HG03039 (cell line): ENCODE measurements around the gene BEAN1.

Experiments
- ATAC-seq: cut with Tn5 transposase; IDR thresholded peaks from one replicate; pipeline ENCODE4 v1.9.1; 2021; ENCODE audit warnings: mild to moderate bottlenecking, moderate library complexity; ENCODE audit not compliant: unreplicated experiment

The BEAN1 gene, protein sequence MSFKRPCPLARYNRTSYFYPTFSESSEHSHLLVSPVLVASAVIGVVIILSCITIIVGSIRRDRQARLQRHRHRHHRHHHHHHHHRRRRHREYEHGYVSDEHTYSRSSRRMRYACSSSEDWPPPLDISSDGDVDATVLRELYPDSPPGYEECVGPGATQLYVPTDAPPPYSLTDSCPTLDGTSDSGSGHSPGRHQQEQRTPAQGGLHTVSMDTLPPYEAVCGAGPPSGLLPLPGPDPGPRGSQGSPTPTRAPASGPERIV

DNA sequence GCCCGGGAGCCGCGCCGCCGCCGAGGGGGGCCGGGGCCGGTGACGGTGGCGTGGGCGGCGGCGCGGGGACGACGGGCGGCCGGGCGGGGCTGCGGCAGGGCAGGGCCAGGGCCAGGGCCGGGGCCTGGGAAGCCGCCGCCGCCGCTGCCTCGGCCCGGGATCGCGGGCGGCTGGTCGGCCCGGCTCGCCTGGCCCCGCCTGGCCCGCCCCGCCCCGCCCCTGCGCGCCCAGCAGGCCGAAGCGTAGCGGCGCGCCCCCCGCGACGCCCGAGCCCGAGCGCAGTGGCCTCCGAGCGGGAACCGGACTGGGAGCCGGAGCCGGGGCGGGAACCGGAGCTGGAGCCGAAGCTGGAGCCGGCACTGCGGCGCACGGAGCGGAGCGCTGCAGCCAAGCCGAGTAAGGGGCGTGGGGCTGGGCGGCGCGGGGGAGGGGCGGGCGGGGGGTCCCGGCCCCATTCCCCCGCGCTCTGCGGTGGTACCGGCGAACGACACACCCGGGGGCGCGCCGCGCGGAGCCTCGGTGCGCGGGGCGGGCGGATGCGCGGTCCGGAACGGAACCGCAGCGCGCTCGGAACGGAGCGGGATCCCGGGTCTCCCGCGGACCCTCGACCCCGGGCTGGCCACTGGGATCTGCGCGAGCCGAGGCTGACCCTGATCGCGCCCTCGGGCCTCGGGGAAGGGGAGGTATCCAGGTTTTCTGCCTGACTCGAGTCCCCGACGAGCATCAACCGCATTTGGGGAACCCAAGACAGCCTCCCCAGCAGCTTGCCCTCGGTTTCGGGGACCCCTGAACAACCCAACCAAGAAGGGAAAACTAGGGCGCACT is at the start of gene BEAN1:
Gene BEAN1 (plus strand): TSS at position 260 of the 825 bp plus-strand sequence. CDS start 10,382 bp downstream, outside the sequence.
- ATAC-seq: no peak

DNA sequence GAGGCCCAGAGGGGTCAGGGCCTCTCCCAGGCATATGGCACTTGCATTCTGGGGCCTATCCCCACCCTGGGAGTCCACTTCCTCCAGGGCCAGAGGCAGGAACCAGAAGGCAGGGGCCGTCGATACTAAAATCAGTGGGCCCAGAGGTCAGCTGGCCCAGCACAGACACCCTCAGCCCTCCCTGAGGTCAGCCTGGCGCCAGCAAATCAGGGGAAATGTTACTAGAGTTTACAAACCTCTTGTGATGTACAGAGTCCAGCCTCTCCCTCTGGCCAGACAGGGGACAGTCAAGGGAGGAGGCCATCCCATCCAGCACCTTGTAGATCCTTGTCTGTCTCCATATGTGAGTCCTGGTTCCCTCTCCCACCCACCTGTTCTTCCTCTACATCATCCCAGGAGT is 49.8 kb upstream of the BEAN1 start:
- ATAC-seq: no peak

DNA sequence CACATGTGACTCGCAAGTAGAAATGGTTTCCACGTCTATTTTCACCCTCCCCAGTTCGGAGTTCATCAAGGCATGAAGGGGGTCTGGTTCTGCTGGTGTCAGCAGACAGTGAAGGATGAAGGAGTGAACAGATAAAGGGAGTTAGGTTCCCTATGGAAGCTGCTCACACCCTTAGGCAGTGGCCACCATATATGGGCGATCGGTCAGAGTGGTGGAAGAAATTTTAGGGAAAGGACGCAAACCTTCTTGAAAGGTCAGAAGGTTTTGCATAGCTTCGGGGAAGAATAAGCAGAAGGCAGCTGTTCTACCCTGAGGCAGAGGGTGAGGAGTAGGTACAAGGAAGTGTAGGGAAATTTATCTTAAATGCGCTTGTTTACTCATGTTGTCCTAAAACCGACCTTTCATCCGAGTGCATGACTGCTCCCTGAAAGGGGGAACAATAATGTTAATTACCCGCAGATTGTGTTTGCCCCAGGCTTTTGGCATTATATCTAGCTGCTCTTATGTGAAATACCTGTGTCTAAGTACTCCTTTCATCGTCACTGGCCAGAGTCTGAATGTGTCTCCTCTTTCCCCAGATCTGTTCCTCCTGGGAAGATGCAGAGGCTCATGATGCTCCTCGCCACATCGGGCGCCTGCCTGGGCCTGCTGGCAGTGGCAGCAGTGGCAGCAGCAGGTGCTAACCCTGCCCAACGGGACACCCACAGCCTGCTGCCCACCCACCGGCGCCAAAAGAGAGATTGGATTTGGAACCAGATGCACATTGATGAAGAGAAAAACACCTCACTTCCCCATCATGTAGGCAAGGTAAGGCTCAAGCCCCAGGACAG is 48.1 kb upstream of the BEAN1 start:
- no peak for ATAC-seq

DNA sequence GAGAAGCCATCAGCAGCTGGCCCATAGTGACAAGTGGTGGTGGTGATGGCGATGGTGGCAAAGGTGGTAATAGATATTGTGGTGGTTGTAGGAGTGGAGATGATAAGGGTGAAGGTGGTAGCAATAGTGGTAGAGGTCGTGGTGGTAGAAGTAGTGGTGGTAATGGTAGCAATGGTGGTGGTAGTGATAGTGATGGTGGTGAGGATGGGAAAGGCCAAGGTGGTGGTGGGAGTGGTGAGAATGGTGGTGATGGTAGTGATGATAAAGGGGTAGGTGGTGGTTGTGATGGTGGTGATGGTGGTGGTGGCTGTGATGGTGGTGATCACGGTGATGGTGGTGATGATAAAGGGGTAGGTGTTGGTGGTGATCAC is 47.5 kb upstream of the BEAN1 start:
- ATAC-seq: no peak

DNA sequence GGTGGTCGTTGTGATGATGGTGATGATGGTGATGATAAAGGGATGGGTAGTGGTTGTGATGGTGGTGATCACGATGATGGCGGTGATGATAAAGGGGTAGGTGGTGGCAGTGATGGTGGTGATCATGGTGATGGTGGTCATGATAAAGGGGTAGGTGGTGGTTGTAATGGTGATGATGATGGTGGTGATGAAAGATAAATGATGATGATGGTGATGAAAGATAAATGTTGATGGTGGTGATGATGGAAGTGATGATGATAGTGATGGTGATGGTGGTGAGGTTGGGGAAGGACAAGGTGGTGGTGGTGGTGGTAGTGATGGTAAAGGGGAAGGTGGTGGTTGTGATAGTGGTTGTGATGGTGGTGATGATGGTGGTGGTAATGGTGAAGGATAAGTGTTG is 46.7 kb upstream of the BEAN1 start:
- ATAC-seq: no peak

DNA sequence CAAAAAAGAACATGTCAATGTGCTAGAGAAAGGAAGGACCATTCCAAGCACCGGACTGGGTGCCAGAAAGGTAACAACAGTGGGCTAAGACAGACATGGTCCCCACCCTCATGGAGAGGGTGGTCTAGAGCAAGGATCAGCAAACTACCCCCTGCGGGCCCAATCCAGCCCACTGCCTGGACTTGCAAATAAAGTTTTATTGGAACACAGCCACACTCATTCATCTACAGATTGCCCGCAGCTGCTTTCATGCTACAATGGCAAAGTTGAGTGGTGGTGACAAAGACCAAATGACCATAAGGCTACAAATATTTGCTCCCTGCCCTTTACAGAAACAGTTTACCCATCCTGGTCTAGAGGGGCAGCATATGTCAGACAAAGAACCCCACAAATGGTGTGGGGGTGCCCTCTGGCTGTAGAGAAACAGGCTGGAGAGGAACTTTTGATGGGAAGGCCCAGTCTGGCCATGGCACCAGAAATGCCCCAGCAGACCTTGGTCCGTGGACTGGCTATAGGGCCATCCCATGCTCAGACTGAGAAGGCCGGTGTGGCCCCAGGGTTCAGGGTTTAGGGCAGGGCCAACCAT is 45.4 kb upstream of the BEAN1 start:
- no peak for ATAC-seq

DNA sequence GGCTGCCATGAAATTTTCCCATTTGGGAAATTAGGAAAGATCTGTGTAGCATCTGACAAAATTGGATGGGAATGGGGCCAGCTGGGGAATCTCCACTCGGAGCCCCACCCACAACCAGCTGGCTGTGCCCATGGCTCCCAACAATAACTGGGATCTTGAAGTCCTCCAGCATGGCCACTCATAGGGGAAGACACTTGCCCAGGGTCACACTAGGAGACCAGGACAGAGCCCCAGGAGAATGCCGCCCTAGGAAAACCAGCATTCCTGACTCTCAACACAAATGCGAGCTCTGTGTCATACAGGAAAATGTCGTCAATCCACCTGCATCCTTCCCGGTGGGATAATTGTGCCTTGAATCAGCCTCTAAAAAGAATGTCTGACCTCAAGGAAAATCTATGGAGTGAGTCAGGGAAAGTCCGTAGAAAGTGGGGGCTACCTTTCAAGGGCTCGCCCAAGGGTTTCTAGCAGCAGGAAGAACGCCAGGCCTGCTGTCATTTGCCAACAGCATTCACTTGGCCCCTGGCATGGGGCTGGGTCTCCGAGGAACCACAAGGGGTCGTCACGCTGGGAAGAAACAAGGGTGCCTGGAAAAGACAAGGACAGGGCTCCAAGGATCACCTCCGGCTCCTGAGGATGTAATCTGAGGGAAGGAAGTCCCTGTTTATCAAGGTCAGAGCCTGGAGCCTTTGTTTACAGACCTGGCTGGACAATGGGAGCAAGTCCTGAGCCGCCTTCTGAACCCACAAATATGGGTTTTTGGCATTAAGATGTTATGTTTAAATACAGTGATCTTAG is 44.7 kb upstream of the BEAN1 start:
- no peak for ATAC-seq

DNA sequence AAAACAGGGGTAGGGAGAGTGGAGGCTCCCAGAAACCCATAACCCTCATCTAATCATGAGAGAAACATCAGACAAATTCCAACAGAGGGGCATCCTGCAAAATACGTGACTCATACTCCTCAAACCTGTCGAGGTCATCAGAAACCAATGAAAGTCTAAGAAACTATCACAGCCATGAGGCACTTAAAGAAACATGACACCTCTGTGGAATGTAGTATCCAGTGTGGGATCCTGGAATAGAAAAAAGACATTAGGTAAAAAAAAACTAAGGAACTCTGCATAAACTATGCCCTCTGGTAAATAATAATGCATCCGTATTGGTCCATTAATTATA is 44.2 kb upstream of the BEAN1 start:
- no peak for ATAC-seq

DNA sequence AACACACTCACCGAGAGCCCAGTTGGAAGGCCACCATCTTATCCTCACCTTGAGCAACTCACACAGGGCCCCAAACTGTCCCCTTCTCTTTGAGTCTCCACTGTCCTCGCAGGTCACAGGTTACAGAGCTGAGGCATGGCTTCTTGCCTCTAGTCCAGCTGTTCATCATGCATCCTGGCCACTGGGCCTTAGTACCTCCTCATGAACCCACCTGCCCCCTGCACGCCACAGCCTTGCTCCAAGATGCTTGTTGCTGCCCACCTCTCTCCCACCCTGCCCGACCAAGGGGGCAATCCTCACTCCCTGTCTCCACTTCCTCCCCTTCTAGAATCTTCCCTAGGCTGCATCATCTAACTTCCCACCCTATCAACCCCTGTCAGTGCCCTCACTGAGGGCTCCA is 43.5 kb upstream of the BEAN1 start:
- no peak for ATAC-seq

DNA sequence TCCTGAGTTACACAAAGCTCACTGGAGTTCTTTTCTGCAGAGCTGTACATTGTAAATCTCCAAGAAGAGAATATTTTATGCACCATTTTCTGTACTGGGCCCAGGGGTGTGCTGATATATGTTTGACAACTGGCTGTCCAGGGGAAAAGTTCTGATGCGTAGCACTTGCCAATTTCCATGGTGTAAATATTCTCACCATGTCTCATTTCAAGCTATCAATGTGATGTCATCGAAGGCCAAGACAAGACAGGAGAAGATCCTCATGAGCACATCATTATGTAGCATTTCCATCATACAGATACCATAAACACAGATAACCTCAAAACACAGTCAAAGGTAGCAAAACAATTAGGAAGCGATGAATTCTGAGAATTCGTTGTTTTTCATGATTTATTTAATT is 41.7 kb upstream of the BEAN1 start:
- ATAC-seq: no peak

DNA sequence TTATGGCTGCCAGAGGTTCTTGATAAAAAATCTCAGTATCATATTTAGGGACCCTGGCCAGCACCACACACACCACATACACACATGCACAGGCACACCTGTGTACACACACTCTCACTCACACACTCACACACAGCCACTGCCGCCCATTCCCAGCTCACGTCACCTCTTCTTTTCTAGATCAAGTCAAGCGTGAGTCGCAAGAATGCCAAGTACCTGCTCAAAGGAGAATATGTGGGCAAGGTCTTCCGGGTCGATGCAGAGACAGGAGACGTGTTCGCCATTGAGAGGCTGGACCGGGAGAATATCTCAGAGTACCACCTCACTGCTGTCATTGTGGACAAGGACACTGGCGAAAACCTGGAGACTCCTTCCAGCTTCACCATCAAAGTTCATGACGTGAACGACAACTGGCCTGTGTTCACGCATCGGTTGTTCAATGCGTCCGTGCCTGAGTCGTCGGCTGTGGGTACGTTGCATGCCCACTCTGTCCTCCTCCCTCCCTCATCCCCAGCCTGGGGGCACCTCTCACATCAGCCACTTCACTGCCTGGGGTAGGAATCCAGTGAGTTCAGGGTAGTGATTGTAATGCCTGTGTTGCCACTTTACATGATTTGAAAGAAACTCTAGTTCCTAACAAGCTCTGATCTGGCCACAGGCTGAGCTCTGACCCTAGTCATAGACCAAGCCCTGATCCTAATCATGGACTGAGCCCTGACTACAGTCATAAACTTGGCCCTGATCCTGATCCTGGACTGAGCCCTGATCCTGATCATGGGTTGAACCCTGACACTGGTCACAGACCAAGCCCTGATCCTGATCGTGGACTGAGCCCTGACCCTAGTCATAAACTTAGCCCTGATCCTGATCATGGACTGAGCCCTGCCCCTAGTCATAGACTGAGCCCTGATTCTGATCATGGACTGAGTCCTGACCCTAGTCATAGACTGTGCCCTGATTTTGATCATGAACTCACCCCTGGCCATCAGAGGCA is 40.2 kb upstream of the BEAN1 start:
- ATAC-seq: no peak

DNA sequence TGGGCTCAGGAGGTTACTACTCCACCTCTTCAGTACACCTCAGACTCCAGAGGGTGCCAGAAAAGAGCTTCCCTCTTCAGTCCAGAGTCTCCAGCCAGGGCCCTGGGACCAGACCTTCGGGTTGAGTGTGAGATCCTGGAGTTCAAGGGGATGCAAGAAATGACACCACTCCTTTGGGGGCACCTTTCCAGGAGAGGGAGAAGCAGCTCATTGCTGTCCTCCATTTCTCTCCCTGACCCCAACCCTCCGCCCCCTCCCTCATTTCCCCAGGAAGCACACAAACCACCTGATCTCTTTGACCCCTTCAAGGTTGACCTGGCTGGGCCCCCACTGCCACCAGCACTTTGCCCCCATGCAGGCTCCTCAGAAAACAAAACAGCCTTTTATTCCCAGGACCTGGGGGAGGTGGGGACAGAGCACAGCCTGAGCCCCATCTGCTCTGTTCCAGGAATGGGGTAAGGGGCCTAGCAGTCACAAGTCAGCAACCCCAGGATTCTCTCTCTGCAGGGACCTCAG is 39.2 kb upstream of the BEAN1 start:
- ATAC-seq: no peak

DNA sequence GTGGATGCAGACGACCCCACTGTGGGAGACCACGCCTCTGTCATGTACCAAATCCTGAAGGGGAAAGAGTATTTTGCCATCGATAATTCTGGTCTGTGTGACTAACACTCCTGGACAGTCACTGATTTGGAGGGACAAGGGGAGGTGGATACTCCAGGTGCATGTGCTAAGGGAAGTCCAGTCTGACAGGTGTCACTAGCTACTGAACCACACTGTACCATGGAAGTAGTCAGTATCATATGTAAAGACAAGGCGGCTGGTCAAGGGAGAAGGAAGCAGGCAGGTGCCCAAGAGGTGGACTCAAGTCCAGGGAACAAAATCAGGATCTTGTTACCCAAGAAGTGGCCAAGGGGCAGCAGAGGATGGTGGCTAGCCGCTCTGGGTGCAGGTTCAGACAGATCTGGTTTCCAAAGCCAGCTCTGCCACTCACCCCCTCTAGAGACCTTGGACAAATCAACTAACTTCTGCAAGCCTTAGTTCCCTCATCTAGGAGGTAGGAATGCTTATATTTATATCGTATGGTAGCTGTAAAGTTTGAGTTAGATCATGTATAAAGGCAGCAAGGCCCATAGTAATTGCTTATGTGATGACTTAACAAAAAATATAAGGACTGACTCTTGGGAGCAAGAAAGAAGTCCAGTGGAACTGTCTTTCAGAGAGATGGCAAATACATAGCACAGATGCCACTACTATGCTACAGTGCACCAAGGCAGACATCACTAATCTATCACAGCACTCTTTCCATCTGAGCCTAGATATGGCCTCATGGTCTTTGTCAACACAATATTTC is 38.5 kb upstream of the BEAN1 start:
- no peak for ATAC-seq

DNA sequence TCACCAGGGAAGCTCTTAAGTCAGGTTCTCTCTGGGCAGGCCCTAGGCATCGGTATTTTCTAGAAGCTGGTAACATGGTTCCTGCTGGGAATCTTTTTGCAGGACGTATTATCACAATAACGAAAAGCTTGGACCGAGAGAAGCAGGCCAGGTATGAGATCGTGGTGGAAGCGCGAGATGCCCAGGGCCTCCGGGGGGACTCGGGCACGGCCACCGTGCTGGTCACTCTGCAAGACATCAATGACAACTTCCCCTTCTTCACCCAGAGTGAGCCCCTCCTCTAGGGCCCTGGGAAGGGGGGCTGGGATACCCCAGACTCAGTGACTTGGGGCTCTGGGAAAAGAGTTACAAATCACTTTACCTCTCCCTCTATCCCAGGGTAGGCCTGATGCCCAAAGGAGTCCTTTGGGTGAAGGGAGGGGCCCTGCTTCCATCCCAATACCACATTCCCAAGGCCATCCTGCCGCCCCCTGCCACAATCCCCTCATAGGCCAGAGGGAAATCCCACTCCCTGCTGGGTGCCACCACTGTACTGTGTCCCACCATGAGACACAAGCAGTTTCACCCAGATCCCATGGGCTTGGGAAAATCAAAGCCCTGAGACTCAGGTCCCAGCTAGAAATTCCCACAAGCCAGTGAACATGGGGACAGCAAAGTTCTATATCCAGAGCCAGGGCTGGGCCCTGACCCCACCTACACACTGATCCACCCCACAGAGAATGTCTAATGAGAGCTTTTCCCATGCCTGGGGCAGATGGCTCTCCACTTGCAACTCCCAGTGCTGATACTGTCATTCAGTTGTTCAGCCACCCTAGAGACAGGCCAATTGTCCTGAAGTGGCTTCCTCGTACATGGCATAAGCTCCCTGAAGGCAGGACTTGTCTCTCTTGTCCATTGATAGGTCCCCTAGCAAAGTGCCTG is 37.6 kb upstream of the BEAN1 start:
- ATAC-seq: no peak

DNA sequence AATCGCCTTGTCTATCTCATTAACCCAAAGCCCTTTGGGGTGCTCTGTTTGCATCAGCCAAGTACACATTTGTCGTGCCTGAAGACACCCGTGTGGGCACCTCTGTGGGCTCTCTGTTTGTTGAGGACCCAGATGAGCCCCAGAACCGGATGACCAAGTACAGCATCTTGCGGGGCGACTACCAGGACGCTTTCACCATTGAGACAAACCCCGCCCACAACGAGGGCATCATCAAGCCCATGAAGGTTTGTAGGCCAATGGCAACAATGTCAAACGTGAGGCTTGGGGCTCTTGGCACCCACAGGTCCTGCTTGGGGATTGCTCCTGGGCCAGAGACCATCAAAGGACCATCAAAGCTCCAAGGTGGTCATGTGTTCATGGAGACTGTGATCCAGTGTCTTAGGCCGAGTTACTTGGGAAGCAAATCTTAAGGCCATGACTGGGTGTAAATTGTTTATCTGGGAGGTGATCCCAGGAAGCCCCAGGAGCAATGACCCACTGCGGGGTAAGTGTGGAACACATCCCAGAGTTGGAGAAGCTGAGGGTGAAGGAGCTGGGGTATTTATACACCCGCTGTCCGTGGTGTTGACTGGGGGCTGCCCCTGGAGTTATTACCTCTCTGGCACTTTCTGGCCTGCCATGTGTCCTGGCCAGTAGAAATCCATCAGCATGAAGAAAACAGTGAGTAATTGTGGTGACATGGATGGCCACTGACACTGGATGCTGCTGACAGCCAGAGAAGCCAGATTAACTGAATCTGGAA is 36.6 kb upstream of the BEAN1 start:
- ATAC-seq: no peak
